Limb (tissue), 2 donors: Measurements from ENCODE around the gene AVL9.
"Not testable (repeated sequence)": the region's sequence is repeated elsewhere in the genome, so short reads cannot be mapped to it uniquely, and the experiment has no call there.

Experiments
- DNase-seq, 2 donors: peaks; one replicate each; pipeline ENCODE4 v3.0.0-alpha.2; 2016; ENCODE audit errors: extremely low spot score in 2 of 2

Gene AVL9

GRCh38 chr7:32496052-32496813 lies 944 bp downstream of the AVL9 start:
- no peak for DNase-seq

- DNase-seq: not testable (repeated sequence)
Measured at GRCh38 chr7:32499755-32500154, 4.5 kb downstream of the AVL9 start.

GRCh38 chr7:32500216-32500615 lies 4.9 kb downstream of the AVL9 start:
- DNase-seq: not testable (repeated sequence)

GRCh38 chr7:32500922-32501341 lies 5.6 kb downstream of the AVL9 start:
- no peak for DNase-seq

GRCh38 chr7:32501522-32501921 lies 6.2 kb downstream of the AVL9 start:
- no peak for DNase-seq

GRCh38 chr7:32502728-32503127 lies 7.4 kb downstream of the AVL9 start:
- no peak for DNase-seq

GRCh38 chr7:32506266-32507054 lies 11.2 kb downstream of the AVL9 start:
- no peak for DNase-seq

GRCh38 chr7:32507414-32507813 lies 12.1 kb downstream of the AVL9 start:
- DNase-seq: no peak

GRCh38 chr7:32511791-32512190 lies 16.5 kb downstream of the AVL9 start:
- no peak for DNase-seq

- no peak for DNase-seq
Measured at GRCh38 chr7:32513210-32513609, 17.9 kb downstream of the AVL9 start.

GRCh38 chr7:32515890-32516550 lies 20.7 kb downstream of the AVL9 start:
- DNase-seq: no peak

- DNase-seq: no peak
Measured at GRCh38 chr7:32516551-32517100, 21.3 kb downstream of the AVL9 start.

- no peak for DNase-seq
Measured at GRCh38 chr7:32518534-32519140, 23.3 kb downstream of the AVL9 start.

GRCh38 chr7:32519763-32520162 lies 24.5 kb downstream of the AVL9 start:
- no peak for DNase-seq

GRCh38 chr7:32522746-32523530 lies 27.6 kb downstream of the AVL9 start:
- no peak for DNase-seq

- no peak for DNase-seq
Measured at GRCh38 chr7:32524631-32525030, 29.3 kb downstream of the AVL9 start.

GRCh38 chr7:32525839-32526238 lies 30.6 kb downstream of the AVL9 start:
- no peak for DNase-seq

GRCh38 chr7:32531402-32531801 lies 36.1 kb downstream of the AVL9 start:
- DNase-seq: no peak

GRCh38 chr7:32532086-32532485 lies 36.8 kb downstream of the AVL9 start:
- DNase-seq: no peak

- DNase-seq: no peak
Measured at GRCh38 chr7:32532716-32533115, 37.4 kb downstream of the AVL9 start.
